GM21619 (cell line): ENCODE results near the gene LAMA2.

Source experiments
- ATAC-seq: cut with Tn5 transposase; IDR thresholded peaks from one replicate; pipeline ENCODE4 v1.9.1; 2021; ENCODE audit not compliant: unreplicated experiment

Gene LAMA2

DNA sequence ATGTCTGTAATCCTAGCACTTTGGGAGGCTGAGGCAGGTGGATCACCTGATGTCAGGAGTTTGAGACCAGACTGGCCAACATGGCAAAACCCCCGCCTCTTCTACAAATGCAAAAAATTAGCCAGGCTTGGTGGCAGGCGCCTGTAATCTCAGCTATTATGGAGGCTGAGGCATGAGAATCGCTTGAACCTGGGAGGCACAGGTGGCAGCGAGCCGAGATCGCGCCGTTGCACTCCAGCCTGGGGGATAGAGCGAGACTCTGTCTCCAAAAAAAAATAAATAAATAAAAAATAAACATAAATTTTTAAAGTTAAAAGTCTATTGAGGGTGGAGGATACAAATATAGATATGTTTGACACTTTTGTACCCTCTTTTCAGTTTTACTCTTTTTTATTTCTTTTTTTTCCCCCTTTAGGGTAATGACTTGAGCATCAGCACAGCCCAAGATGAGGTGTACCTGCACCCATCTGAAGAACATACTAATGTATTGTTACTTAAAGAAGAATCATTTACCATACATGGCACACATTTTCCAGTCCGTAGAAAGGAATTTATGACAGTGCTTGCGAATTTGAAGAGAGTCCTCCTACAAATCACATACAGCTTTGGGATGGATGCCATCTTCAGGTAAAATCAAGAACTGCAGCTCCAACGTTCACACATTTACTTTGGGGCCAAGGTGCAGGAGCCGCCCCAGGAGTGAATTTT lies 368.9 kb downstream of the LAMA2 start:
- peak; percentile 93 for ATAC-seq

DNA sequence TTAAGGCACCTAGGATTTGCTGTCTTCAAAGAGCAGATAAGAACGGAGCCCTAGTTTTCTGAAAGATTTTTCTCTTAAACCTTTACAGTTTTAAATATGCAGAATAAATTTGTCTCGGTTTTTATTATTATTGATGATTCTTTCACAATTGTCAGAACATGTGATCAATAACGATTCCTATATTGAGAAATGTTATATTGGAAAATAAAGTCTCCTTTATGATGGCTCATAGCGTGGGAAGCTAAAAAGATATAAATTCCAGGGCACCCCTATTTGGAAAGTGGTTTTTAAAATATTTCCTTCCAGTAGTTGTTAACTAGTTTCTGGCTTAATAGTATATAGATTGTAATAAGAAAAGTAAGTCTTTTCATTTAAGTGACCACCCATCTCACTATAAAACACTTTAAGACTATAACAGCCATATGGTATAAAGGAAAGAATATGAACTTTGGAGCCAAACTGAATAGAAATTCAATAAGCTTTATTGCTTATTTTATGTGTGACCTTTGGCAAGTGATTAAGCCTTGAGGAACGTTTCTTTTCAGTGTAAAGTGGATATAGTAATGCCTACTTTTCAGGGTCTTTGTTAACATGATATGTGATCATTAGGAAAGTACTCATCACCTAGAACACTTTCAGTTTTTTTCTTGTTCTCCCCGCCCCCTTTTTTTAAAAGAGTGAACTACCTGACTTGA lies 369.6 kb downstream of the LAMA2 start:
- no peak for ATAC-seq

DNA sequence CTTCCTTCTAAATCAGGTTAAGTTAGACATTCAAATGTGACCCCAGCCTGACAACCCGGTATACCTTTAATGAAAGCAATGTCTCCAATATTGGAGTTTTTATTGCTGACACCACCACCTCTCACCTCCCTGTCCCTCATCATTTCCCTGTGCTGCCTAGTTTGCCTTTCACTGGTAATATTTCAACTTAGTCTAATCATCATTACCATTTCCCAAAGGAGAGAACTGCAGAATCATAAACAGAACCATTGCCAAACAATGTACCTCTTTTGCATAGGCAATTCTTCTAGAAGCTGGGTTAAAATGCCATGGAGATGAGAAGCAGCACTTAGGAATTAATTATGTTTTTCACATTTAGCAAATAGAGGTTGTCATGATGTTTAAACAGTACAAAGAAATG lies 370.3 kb downstream of the LAMA2 start:
- ATAC-seq = no peak

DNA sequence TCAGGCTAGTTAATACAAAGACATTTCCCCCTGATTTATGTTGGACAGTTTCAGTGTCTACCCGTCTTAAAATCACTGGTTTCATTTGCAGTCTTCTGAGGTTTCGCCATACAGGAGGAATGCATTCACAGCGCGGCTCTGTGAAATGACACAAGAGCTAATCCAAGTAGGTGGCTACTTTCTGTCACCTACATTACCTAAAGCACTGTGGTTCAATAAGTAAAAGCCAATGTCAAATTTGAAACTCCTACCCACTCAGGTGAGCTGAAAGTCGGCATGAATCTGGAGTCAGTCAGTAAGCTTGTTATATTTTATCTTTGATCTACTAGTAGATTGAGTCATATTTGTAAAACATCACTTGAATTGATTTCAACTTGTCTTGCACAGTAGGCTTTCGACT lies 370.8 kb downstream of the LAMA2 start:
- no peak for ATAC-seq

DNA sequence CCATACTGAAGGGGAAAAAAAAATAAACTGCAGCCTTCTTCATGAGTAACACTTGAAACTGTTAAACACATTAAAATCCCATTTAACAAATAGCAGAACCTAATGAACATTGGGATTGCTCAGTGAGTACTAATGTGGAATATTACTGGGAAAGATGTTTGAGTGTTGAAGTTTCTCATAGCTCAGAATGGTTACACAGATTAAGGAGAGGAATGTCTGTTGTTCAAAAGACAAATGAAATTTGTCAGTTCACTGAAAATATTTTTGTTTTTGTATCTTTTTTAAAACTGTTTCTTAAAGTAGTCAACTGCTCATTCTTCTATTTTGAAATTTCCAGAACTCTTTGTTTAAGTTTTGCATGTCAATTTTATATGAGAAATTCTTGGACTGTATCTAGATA lies 374.3 kb downstream of the LAMA2 start:
- no peak for ATAC-seq

DNA sequence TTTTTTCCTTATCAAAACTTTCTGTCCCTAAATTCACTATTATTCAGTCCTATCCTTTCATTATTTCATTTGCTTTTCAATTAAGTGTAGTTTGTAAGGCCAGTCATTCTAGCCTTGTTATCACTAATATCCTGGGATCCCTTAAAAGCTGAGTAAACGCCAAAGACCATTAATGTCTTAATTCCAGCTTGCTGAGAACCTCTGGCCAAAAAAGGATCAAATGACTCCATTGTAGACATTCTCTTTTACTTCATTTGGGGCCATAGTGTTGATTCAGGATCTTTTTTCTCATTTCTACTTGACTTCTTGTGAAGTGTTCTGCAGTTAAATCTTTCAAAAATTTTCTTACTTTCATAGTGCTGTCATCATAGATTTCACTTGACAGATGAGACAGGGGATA lies 379.7 kb downstream of the LAMA2 start:
- ATAC-seq = no peak

DNA sequence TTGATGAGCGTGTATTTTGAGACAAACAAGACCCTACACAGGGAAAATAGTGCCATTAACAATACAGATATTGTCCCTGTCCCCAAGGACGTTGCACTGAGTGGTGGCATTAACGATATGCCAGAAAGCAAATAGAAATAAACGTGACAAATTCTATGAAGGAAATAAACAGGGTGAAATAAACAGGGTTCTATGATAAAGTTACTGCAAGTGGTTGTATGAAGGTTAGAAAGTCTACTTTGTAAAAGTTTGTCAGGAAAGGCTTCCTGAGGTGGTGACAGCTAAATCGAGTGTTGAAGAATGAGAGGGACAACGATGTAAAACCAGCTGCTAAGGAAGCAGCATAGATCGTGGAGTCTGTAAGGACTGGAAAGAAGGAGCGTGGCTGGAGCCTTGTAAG lies 380.2 kb downstream of the LAMA2 start:
- ATAC-seq = no peak

DNA sequence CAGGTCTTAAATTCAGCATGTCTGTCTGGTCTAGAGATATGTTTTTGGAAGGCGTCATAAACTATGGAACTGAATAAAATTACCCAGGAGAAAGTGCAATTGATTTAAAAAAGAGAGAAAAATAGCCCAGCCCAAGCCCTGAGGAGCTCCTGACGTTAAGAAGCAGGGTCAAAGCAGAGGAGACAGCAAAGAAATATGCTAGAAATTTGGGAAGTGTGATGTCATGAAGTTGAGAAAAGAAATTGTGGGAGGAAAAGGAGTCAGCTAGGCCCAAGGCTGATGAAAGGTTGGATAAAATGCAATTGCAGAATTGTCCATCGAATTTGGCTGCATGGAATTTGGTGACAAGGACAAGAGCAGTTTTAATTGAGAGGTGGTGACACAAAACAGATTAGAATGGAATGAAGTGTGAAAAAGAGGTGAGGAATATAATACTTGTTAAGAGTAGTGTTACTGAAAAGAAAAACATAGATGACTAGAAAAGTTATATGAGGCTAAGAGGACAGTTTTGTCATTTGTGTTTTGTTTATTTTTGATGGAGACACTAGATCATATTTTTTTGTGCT lies 381.6 kb downstream of the LAMA2 start:
- ATAC-seq = no peak

DNA sequence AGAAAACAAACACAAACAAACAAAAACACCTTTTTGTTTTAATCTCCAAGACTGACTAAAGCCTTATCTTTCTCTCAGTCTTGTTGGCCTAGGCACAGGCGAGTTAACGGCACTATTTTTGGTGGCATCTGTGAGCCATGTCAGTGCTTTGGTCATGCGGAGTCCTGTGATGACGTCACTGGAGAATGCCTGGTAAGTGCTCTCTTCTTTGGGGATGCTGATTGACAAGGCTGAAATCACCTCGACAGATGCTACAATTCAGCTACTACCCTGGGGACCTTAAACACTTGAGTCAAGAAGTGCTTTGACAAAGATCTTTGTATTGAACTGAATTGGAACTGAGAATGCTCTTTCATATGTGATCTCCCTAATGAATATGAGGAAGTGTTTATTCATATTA lies 384.1 kb downstream of the LAMA2 start:
- ATAC-seq = no peak

DNA sequence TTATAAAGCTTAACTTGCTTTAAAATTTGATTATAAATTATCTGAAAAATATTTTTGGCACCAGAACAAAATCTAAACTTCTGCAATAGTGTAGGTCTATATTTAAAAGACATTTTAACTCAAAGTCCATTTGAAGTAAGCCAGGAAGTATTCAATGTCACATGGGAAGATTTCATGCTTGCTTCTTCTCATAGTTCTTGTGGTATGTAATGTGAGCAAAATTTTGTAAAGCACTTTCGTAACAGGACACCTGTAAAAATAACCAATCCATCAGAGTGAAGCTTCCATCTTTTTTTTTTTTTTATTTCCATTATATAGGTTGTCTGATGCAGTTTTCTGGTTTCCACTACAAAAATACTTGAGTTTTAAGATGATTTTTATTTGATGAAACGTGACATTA lies 386.1 kb downstream of the LAMA2 start:
- no peak for ATAC-seq

DNA sequence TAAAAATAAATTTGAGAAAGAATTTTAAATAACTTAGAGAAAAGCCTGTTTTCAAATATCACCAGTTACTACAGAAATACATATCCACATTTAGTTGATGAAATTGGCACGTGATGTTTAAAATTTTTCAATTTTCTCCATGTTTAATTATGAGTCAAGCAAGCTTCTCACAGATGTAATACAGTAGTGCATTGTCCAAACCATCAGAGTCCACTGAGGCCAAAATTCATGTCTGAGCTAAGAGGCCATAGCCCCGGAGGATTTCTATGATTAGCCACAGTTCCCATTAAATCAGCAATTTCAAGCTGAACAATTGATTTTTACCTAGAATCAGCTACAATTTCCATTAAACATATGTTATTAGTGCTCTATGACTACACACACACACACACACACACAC lies 387.0 kb downstream of the LAMA2 start:
- no peak for ATAC-seq

DNA sequence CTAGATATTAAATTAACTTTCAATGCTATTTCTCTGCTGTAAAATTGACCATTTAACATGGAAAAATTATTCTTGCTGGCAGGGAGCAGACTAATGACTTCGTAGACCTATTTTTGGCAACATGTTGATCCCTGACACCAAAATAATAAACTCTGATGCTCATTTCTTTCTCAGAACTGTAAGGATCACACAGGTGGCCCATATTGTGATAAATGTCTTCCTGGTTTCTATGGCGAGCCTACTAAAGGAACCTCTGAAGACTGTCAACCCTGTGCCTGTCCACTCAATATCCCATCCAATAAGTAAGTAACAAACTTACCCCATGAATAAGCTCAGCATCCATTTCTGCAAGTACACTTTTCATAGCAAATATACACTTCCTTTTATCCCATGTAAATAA lies 387.5 kb downstream of the LAMA2 start:
- no peak for ATAC-seq

DNA sequence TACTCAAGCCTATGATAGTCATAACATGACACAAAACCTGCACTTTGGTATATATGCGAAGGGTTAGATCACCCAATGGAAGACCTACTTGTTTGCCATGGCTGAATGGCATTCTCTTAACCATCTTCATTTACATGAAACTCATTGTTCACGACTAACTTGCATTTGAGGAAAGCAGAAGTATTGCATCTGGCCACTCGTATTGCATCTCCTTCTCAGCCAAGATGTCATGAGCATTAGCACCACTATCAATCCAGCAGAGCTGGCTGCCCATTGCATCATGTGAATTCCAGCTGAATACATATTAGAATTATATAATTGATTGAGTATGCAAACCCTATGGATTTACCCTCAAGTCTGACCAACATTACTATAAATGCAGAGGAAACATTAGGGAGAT lies 390.2 kb downstream of the LAMA2 start:
- no peak for ATAC-seq

DNA sequence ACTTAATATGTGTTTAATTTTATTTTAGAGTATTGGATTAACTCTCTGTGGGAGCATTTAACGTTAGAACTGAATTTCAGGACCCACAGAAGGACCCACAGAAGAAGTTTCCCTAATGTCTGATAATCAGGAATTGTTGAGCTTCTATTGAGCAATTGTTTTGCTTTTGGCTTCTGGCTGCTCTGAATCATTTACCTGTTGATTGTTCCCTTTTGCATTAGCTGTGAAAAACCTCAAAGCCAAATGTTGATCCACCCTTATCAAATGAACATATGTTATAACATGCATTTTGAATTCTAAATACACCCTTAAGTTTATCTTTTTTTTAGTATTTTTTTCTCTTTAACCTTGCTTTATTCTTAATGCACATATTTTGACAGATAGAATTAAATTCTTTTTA lies 393.5 kb downstream of the LAMA2 start:
- no peak for ATAC-seq

DNA sequence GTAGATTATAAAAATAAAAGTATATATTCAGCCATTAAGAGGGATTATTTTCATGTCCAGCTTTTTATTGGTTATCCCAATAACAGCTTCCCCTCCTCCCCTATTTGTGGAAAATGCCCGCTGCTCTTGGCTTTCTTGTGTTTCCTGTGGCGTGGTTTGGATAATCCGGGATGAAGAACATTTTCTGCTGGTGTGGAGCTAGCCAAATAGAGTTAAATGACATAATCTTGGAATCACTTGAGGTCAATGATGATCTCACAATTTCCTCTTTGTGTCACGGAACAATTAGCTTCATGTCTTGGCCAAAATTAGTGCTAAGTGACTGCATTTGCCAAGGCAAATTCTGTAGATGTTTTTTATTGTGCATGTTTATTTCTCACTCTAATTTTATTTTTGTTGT lies 394.0 kb downstream of the LAMA2 start:
- no peak for ATAC-seq

DNA sequence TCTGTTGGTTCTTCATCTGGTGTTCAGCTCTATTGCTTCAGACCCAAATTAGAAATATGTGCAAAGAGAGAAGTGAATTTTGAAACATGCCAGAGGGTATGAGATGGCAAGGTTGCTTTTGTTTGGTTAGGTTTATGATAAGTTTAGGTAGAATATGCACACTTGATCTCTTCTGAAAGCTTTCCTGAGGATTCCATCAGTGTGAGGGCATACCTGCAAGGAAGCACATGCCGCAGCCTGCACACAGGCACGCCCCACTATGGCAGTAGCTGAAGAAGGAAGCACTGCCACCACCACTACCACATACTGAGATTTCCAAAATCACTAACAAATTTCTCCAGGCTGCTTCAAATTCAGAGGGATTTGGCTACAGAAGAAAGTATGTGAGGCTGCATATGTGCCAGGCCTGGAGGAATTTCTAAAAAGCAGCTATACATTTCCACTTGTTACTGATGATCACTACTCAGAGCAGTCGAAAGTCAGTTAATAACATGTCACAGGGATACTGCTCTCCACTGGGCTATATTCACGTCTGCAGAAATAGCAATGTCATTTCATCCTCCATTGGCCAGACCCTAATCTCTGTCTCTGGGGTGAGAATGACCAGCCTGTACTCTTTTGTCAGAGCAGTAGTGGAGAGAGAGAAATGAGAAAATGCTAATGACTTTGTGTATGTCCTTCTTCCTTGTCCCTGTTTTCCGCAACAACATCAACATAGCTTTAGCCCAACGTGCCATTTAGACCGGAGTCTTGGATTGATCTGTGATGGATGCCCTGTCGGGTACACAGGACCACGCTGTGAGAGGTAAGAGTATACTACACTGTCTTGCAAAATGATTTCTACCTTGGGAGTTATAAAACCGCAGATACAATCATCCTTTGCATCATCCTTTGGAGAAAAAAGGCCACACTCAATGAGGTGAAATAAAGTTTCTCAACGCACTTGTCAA lies 396.7 kb downstream of the LAMA2 start:
- ATAC-seq = no peak

DNA sequence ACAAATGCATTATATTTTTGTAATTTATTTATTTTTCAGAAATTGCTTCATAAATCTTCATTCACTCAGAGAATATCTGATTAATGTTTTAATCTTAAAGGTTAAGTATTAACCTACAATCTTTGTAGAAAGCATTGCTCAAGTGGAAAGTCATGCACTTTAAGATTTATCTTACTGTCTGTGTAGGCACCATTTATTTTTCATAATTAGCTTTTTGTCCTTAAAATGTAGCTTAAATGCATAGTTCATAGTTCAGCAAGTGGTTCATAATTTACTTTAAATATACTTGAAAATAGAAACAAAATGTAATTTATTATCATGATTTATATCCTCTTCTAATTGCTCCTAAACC lies 397.3 kb downstream of the LAMA2 start:
- no peak for ATAC-seq

DNA sequence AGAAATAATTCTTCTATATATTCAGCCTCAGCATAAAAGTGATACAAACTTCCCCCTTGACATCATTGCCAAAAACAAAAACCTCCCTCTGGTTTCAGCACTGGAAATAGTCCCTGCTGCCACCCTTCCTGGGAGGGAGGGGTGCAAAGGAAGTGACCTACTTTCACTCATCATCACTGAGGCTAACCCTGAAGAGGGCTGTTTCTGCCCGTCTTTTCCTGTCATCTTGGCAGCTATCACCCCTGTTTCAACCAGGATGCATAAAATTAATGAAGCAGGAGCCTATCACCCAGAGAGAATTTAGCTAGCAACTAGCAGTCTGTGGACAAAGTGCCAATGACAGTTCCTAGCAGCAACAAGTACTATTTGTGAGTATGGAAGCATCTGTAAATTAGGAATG lies 397.8 kb downstream of the LAMA2 start:
- no peak for ATAC-seq

DNA sequence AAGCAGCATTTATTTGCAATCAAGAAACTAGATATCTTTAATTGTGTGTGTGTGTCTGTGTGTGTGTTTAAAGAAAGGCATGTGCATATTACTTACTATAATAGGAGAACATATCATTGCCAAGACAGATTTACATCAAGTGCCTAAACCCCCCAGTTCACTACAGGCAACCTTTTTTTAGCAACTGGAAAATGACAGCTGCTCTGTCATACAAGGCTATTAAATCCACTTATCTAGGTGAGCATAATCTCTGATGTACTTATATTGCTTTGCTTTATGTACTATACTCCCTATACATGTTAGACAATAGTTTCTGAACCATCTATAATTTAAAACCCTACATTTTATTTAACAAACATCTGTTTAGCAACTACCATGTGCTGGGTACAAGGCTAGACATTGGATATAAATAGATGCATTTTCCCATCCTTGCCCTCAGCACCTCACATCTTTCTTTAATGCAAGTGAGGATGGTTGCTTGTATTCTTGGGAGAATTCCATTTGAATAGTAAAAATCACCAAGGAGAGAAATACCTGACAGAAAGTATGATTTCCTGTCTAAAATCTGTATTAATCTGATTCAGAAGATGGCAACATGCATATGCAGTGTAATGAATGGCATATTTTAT lies 398.3 kb downstream of the LAMA2 start:
- no peak for ATAC-seq

DNA sequence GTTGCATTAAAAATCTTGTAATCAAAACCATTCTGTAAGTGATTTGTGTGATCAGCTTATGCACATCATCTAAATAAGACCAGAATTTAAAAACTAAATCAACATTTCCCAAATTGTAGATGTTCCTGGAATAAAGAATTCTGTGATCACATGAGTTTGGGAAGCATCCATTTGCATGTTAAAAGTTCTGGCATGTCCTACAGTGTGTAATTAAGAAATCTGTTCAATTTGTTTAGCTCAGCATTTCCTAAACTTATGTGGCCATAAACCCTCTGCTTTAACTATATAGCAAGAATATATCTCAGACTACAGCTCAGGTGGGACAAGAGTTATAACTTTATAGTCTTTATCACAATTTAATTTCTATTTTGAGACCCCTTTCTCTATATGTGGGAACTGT lies 399.1 kb downstream of the LAMA2 start:
- ATAC-seq = no peak

DNA sequence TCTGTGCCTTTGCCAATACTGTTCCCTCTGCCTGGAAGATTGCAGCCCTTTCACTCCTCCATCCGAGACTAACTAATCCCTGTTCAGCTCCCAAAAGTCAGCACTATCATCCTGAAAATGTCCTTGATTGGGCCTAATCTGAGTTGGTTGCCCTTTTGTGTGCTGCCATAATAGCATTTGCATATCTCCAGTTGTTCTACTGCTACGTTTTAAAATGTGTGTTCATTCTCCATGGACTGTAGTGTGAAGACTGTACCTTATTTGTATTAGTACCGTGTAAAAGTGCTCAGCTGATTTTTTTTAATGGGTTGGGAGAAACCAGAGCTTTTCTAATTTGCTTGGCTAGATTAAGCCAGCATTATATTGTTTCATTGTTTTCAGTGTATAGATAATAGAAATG lies 401.3 kb downstream of the LAMA2 start:
- no peak for ATAC-seq
